A549 (cell line): ENCODE measurements around the gene GLDC. TPM values are rescaled to one million over a fixed set of nuclear protein-coding genes. Genes with fewer than 3 reads are reported as not detected.
"Not testable (repeated sequence)": the region's sequence is repeated elsewhere in the genome, so short reads cannot be mapped to it uniquely, and the experiment has no call there.

Source experiments
- ATAC-seq, 2 experiments: fragments of 200-7000 bp in 1 of 2; fragments of >200 bp in 1 of 2; cut with Nextera tagmentation in 1 of 2; cut with Tn5 transposase in 1 of 2; 3 replicates each; pipeline versions ENCODE4 v1.8.0 to v1.9.1; 2018 to 2020; ENCODE audit warnings: mild to moderate bottlenecking in 1 of 2, moderate library complexity in 1 of 2
- CTCF ChIA-PET: fragments of 300-600 bp; sonication (Branson Sonifier 250); formaldehyde crosslinking; extraction: SDS; loops from one replicate; lab custom pipeline; 2021; ENCODE audit warnings: antibody characterized with exemption, inconsistent platforms; lab: Yijun Ruan, JAX
- POLR2A ChIA-PET: fragments of 350-600 bp; formaldehyde crosslinking; extraction: SDS; loops from one replicate; lab custom pipeline; 2021; ENCODE audit warnings: antibody characterized with exemption, inconsistent platforms; lab: Yijun Ruan, JAX
- DNase-seq, 2 experiments: peaks; one replicate each; pipeline versions ENCODE4 v3.0.0 to v3.0.0-alpha.2; 2011 to 2016; ENCODE audit warnings: low read depth in 1 of 2, low spot score in 1 of 2
- FAIRE-seq: peaks from 2 replicates; lab custom pipeline; 2011; peaks lifted over from hg19 to GRCh38; lab: Jason Lieb, UNC
- H3K27ac ChIP-seq, 2 experiments: fragments of >200 bp; sonication (Bioruptor Twin); formaldehyde crosslinking; 3 replicates each; pipeline ENCODE4 v1.5.1; 2016 to 2017
- H3K4me1 ChIP-seq: fragments of >200 bp; sonication (Bioruptor Twin); formaldehyde crosslinking; 3 replicates; pipeline ENCODE4 v1.6.1; 2016
- H3K4me2 ChIP-seq: fragments of >200 bp; sonication (Bioruptor Twin); formaldehyde crosslinking; 3 replicates; pipeline ENCODE4 v1.6.1; 2016
- H3K4me3 ChIP-seq: fragments of >200 bp; sonication (Bioruptor Twin); formaldehyde crosslinking; 3 replicates; pipeline ENCODE4 v1.5.1; 2016
- H3K9me3 ChIP-seq: fragments of >200 bp; sonication (Bioruptor Twin); formaldehyde crosslinking; 3 replicates; pipeline ENCODE4 v1.6.1; 2016
- CBX2 ChIP-seq: fragments of 200-600 bp; sonication (generic); IDR thresholded peaks from 2 replicates; pipeline ENCODE4 v1.6.1; 2016; ENCODE audit warnings: low read depth, mild to moderate bottlenecking, borderline replicate concordance
- CBX8 ChIP-seq: fragments of 200-600 bp; sonication (generic); IDR thresholded peaks from 2 replicates; pipeline ENCODE4 v1.6.1; 2016
- CHD2 ChIP-seq: fragments of 150-350 bp; IDR thresholded peaks from 2 replicates; pipeline ENCODE4 v1.6.1; 2014; ENCODE audit warnings: low read length; ENCODE audit not compliant: partially characterized antibody
- EP300 ChIP-seq, 2 experiments: fragments of >200 bp; sonication (Bioruptor Twin); formaldehyde crosslinking; IDR thresholded peaks; 2 replicates in 1 of 2; 3 replicates in 1 of 2; pipeline ENCODE4 v1.6.1; 2016 to 2017
- FOSL2 ChIP-seq, 2 experiments: fragments of 450-650 bp in 1 of 2; fragments of >200 bp in 1 of 2; sonication (Bioruptor Twin) in 1 of 2; formaldehyde crosslinking; IDR thresholded peaks; 2 replicates each; pipeline versions ENCODE4 v1.5.0 to v1.6.1; 2016 to 2020; ENCODE audit warnings: mild to moderate bottlenecking in 1 of 2, moderate library complexity in 1 of 2
- GATA3 ChIP-seq: IDR thresholded peaks from 2 replicates; pipeline ENCODE4 v1.6.1; 2012; ENCODE audit warnings: borderline replicate concordance
- HDAC2 ChIP-seq: fragments of 200-600 bp; sonication (generic); IDR thresholded peaks from 2 replicates; pipeline ENCODE4 v1.6.1; 2016
- HOXB5 ChIP-seq: fragments of 250-450 bp; sonication (Bioruptor Pico); IDR thresholded peaks from 2 replicates; pipeline ENCODE4 v1.5.0; 2020; ENCODE audit warnings: mild to moderate bottlenecking, moderate library complexity
- KDM5A ChIP-seq: fragments of 200-600 bp; sonication (generic); IDR thresholded peaks from 2 replicates; pipeline ENCODE4 v1.6.1; 2016; ENCODE audit warnings: antibody characterized with exemption, mild to moderate bottlenecking
- NFE2L2 ChIP-seq: fragments of 150-350 bp; conservative IDR thresholded peaks from 2 replicates; pipeline ENCODE4 v1.6.1; 2014; ENCODE audit warnings: low read length
- NPAS2 ChIP-seq: fragments of 250-450 bp; sonication (Bioruptor Pico); IDR thresholded peaks from 2 replicates; pipeline ENCODE4 v1.8.0; 2022; ENCODE audit warnings: mild to moderate bottlenecking, moderate library complexity, borderline replicate concordance
- RARB ChIP-seq: fragments of 250-450 bp; sonication (Bioruptor Pico); IDR thresholded peaks from 2 replicates; pipeline ENCODE4 v1.8.0; 2021; ENCODE audit warnings: mild to moderate bottlenecking, moderate library complexity
- RFX5 ChIP-seq: fragments of 450-650 bp; IDR thresholded peaks from 2 replicates; pipeline ENCODE4 v1.7.1; 2014; ENCODE audit warnings: antibody characterized with exemption, mild to moderate bottlenecking, moderate library complexity
- RNF2 ChIP-seq: fragments of 200-600 bp; sonication (generic); IDR thresholded peaks from 2 replicates; pipeline ENCODE4 v1.6.1; 2016; ENCODE audit warnings: low read depth, mild to moderate bottlenecking, antibody characterized with exemption, moderate library complexity, borderline replicate concordance
- ZC3H11A ChIP-seq: fragments of 450-650 bp; IDR thresholded peaks from 2 replicates; pipeline ENCODE4 v1.6.1; 2014; ENCODE audit warnings: antibody characterized with exemption, mild to moderate bottlenecking
- ZNF302 ChIP-seq: fragments of 250-450 bp; sonication (Bioruptor Pico); IDR thresholded peaks from 2 replicates; pipeline ENCODE4 v1.9.0; 2021; ENCODE audit warnings: inconsistent platforms, mild to moderate bottlenecking, moderate library complexity
- WGBS: methylation state at CpG from one replicate; pipeline ENCODE4 v1.1.6; 2017; ENCODE audit errors: missing lambda C conversion rate; 5-methylcytosine and 5-hydroxymethylcytosine counted together
- polyA plus RNA-seq, 4 experiments: library from polyadenylated mRNA; depleted of rRNA in 3 of 4; stranded (reverse); fragments of >200 nt; fragmentation: RNase III in 1 of 4; extraction: RNeasy Plus Mini Kit Qiagen cat#74134 plus additional on column Dnase treatment in 1 of 4; gene quantifications; 2 replicates in 3 of 4; 3 replicates in 1 of 4; pipeline ENCODE4 v1.2.3, GENCODE V29; 2011 to 2017
- TF ChIP-seq, protein P1 (sequence below): IDR thresholded peaks from 2 replicates; pipeline ENCODE4 v1.6.1; 2012
- TF ChIP-seq, protein P2 (sequence below): IDR thresholded peaks from 2 replicates; pipeline ENCODE4 v1.6.1; 2012
- TF ChIP-seq, protein P3 (sequence below): fragments of 250-450 bp; sonication (Bioruptor Pico); IDR thresholded peaks from 2 replicates; pipeline ENCODE4 v1.5.0; 2021; ENCODE audit warnings: mild to moderate bottlenecking, moderate library complexity, borderline replicate concordance
- TF ChIP-seq, protein P4 (sequence below): IDR thresholded peaks from 2 replicates; pipeline ENCODE4 v1.6.1; 2012; ENCODE audit warnings: low read depth, borderline replicate concordance

Gene GLDC
- polyA plus RNA-seq, 2 of the 4 experiments (the other 2 are of a cell fraction): 16.7 to 18.8 TPM

DNA sequence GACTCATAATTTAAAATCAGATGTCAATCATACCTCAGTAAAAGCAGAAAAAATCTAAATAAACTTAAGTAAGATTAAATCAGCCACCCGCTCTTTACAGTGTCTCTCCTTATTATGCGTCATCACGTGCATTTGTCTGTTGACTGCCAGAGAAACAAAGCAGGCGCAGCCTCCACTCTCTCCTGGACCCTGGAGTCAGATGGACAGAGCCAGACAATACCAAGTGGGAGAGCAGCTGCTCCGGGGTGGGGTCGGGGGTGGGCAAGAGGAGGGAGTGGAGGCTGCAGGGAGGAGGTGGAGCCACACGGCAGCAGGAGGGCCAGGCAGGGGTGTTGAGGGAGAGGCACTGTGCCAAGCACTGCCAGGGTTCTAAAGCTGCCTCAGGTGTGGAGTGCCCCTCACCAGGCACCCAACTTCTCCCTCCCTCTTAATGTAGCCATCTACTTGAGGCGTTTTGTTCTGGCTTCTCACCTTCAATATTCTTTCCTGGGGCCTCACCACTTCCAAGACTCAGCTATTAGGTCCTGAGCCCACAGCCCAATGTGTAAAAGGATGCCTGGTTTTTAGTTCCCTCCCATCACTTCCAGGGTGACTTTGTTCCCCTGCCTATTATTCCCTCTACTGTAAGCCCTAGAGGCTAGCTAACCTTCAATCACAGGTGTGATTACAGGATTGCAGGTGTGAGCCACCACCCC lies 96.3 kb downstream of the GLDC start:
- Histone ChIP-seq H3K4me3 (no peak overlapping the region), H3K4me1 (no peaks in the 10 kb centered on the region), H3K4me2 (no peak overlapping the region), H3K27ac (no peak overlapping the region), H3K9me3 (no peaks in the 10 kb centered on the region)
- 80% methylated on average over 7 of the region's 8 CpGs for WGBS
- CTCF ChIA-PET: interaction anchor here (0.9 to 2.2 kb wide), 3 partner anchors 11 to 195 kb away, joined by 3 to 6 read pairs (median 4); no protein-coding TSS in a partner anchor
- TF ChIP-seq CBX8 (no peak), GATA3 (no peak), HDAC2 (no peak), RARB (CRISPR knock-in tag) (no peak)
- TF ChIP-seq, protein P1, sequence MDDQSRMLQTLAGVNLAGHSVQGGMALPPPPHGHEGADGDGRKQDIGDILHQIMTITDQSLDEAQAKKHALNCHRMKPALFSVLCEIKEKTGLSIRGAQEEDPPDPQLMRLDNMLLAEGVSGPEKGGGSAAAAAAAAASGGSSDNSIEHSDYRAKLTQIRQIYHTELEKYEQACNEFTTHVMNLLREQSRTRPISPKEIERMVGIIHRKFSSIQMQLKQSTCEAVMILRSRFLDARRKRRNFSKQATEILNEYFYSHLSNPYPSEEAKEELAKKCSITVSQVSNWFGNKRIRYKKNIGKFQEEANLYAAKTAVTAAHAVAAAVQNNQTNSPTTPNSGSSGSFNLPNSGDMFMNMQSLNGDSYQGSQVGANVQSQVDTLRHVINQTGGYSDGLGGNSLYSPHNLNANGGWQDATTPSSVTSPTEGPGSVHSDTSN: no peak
- ATAC-seq: no peak
- no peak for FAIRE-seq
- POLR2A ChIA-PET: interaction anchor here (0.6 kb wide), 1 partner anchor 53 kb away, joined by 5 read pairs; no protein-coding TSS in a partner anchor
- DNase-seq: no peak

DNA sequence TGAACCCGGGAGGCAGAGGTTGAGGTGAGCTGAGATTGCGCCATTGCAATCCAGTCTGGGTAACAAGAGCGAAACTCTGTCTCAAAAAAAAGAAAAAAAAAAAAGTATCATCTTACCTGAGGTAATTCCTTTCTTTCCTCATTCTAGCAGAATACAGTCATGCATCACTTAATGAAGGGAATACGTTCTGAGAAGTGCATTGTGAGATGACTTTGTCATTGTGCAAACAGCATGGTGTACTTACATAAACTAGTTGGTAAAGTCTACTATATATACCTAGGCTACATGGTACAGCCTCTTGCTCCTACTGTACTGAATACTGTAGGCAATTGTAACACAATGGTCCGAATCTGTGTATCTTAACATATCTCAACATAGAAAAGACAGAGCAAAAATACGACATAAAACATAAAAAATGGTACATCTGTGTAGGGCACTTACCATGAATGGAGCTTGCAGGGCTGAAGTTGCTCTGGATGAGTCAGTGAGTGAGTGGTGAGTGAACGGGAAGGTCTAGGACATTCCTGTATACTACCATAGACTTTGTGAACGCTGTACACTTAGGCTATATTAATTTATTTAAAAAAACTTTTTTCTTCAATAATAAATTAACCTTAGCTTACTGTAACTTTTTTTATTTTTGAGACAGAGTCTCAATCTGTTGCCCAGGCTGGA lies 100.4 kb downstream of the GLDC start:
- ChIA-PET CTCF (interaction anchor here (1.0 to 1.2 kb wide), 2 partner anchors 17 to 189 kb away, joined by 3 read pairs; no protein-coding TSS in a partner anchor), POLR2A (no interaction called here)
- Histone ChIP-seq H3K9me3 (no peaks in the 10 kb centered on the region), H3K4me2 (no peak overlapping the region), H3K4me3 (no peak overlapping the region), H3K4me1 (no peaks in the 10 kb centered on the region), H3K27ac (no peak overlapping the region)
- no peak for FAIRE-seq
- ATAC-seq: peak; percentile 62 to 81; a peak in 4 of 6 replicates
- WGBS: 65% methylated on average over 8 of the region's 8 CpGs
- DNase-seq: peak in 1 of 2 experiments; percentile 57
- TF ChIP-seq RFX5 (no peak), CHD2 (no peak), FOSL2 (IDR thresholded peaks at IDR 0.05) (no peak), FOSL2 (CRISPR knock-in tag; IDR thresholded peaks at IDR 0.05) (0 out of 2 replicates have a peak, but pooled peaks have one; percentile 35), NFE2L2 (no peak), HDAC2 (no peak), RNF2 (no peak), CBX8 (no peak)
- TF ChIP-seq, protein P2, sequence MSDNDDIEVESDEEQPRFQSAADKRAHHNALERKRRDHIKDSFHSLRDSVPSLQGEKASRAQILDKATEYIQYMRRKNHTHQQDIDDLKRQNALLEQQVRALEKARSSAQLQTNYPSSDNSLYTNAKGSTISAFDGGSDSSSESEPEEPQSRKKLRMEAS: no peak

DNA sequence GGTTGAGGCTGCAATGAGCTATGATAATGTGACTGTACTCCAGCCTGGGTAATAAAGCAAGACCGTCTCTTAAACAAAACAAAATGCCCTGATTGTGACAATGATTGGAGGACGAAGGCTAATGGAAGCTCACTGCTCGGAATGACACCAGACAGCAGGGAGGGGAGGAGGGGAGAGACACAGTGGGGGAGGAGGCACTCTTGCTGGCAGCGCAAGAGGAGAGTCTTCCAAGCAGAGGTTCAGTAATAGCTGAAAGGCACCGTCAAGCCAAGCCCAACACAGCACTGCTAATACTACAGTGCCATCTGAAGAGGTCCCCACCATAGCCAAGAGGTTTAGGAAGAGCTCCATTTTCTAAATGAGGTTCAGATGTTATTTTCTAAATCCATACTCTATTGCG lies 102.3 kb downstream of the GLDC start:
- H3K4me3 ChIP-seq: no peak overlapping the region
- TF ChIP-seq NPAS2 (CRISPR knock-in tag) (no peak), CBX2 (no peak), NFE2L2 (no peak), HOXB5 (CRISPR knock-in tag) (no peak), EP300 (IDR thresholded peaks at IDR 0.05) (no peak), CBX8 (no peak), ZNF302 (CRISPR knock-in tag) (no peak), KDM5A (no peak), HDAC2 (no peak), ZC3H11A (no peak), RARB (CRISPR knock-in tag) (no peak)
- TF ChIP-seq, protein P1: no peak
- TF ChIP-seq, protein P3, sequence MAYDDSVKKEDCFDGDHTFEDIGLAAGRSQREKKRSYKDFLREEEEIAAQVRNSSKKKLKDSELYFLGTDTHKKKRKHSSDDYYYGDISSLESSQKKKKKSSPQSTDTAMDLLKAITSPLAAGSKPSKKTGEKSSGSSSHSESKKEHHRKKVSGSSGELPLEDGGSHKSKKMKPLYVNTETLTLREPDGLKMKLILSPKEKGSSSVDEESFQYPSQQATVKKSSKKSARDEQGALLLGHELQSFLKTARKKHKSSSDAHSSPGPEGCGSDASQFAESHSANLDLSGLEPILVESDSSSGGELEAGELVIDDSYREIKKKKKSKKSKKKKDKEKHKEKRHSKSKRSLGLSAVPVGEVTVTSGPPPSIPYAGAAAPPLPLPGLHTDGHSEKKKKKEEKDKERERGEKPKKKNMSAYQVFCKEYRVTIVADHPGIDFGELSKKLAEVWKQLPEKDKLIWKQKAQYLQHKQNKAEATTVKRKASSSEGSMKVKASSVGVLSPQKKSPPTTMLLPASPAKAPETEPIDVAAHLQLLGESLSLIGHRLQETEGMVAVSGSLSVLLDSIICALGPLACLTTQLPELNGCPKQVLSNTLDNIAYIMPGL (CRISPR knock-in tag): no peak
- TF ChIP-seq, protein P4, sequence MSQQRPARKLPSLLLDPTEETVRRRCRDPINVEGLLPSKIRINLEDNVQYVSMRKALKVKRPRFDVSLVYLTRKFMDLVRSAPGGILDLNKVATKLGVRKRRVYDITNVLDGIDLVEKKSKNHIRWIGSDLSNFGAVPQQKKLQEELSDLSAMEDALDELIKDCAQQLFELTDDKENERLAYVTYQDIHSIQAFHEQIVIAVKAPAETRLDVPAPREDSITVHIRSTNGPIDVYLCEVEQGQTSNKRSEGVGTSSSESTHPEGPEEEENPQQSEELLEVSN: no peak
- TF ChIP-seq, all 56 proteins: peak for 0
- 89% methylated on average over 6 of the region's 6 CpGs for WGBS
- Histone ChIP-seq H3K4me1 (no peaks in the 10 kb centered on the region), H3K27ac (no peak overlapping the region), H3K4me2 (no peak overlapping the region), H3K9me3 (no peaks in the 10 kb centered on the region)
- DNase-seq: no peak
- CTCF ChIA-PET: interaction anchor here (0.7 to 1.2 kb wide), 4 partner anchors 18 to 75 kb away, joined by 3 read pairs; no protein-coding TSS in a partner anchor
- FAIRE-seq: no peak
- no peak for ATAC-seq
- POLR2A ChIA-PET: no interaction called here

DNA sequence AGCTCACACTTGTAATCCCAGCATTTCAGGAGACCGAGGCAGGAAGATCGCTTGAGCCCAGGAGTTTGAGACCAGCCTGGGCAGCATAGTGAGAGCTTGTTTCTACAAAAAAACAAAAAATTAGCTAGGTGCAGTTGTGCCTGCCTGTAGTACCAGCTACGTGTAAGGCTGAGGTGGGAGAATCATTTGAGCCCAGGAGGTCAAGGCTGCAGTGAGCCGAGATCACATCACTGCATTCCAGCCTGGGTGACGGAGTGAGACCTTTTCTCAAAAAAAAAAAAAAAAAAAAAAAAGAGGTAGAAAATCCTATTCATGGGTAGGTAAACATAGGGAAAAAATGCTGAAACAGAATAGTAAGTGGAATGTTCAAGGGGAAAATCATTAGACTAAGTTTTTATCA lies 102.9 kb downstream of the GLDC start:
- H3K27ac ChIP-seq, H3K9me3 ChIP-seq, H3K4me1 ChIP-seq, H3K4me2 ChIP-seq, POLR2A ChIA-PET, ATAC-seq, FAIRE-seq, H3K4me3 ChIP-seq, DNase-seq: not testable (repeated sequence)
- 85% methylated on average over 5 of the region's 5 CpGs for WGBS
- CTCF ChIA-PET: interaction anchor here (1.0 to 1.5 kb wide), 5 partner anchors 11 to 75 kb away, joined by 3 to 5 read pairs (median 3); no protein-coding TSS in a partner anchor
